H1 (cell line): ENCODE data around the gene BCKDHB. TPM values are rescaled to one million over a fixed set of nuclear protein-coding genes. Genes with fewer than 3 reads are reported as not detected.

Experiments
- polyA plus RNA-seq, 7 experiments: library from polyadenylated mRNA; depleted of rRNA in 3 of 7; stranded (reverse) in 5 of 7; unstranded in 2 of 7; fragments of >200 nt in 5 of 7; fragments of 200-250 nt in 2 of 7; gene quantifications; 1 replicate in 5 of 7; 2 replicates in 1 of 7; 4 replicates in 1 of 7; pipeline versions ENCODE4 v1.2.1 to v1.2.3, GENCODE V29; 2011 to 2013; ENCODE audit warnings: missing spikeins in 2 of 7, mixed read lengths in 2 of 7
- total RNA-seq: library from RNA; stranded (reverse); fragmentation: NEBNext Ultra II Directional; extraction: Animal tissue kit (Norgen Biotek cat#: 25700); gene quantifications from 2 replicates; pipeline ENCODE4 v1.2.1, GENCODE V29; 2021
- TF ChIP-seq, protein P1 (sequence below), 3 experiments: IDR thresholded peaks; 1 replicate in 2 of 3; 2 replicates in 1 of 3; pipeline versions ENCODE4 v1.5.1 to v1.6.1; 2011; ENCODE audit warnings: low read length in 3 of 3, mild to moderate bottlenecking in 3 of 3, inconsistent platforms in 2 of 3, low read depth in 1 of 3, moderate library complexity in 1 of 3; ENCODE audit not compliant: insufficient read depth in 1 of 3; ENCODE audit errors: control extremely low read depth in 1 of 3

BCKDHB gene
- total and polyA plus RNA-seq, 2 of the 8 experiments (the other 6 are each of a cell fraction or from before 2014, with no cell fraction given): 22.1 to 30.8 TPM

DNA sequence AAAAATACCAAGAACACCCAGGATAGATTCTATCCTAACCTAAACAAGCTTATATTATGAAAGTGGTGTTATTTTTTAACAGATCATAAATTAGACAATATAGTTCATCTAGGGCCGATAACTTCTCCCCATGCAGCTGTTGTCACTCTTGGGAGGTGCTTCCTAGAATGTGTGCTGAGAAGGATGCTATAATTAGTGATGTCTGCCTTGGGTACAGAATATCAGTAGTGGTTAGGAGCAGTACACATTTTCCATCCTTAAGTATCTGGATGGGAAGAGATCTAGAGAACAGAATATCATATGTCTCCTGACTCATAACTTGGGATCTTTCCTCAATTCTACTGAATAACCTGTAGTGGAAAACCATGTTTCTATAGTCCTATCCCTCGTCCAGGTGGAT is 214.5 kb downstream of the BCKDHB start (continued):
- TF ChIP-seq, protein P1, sequence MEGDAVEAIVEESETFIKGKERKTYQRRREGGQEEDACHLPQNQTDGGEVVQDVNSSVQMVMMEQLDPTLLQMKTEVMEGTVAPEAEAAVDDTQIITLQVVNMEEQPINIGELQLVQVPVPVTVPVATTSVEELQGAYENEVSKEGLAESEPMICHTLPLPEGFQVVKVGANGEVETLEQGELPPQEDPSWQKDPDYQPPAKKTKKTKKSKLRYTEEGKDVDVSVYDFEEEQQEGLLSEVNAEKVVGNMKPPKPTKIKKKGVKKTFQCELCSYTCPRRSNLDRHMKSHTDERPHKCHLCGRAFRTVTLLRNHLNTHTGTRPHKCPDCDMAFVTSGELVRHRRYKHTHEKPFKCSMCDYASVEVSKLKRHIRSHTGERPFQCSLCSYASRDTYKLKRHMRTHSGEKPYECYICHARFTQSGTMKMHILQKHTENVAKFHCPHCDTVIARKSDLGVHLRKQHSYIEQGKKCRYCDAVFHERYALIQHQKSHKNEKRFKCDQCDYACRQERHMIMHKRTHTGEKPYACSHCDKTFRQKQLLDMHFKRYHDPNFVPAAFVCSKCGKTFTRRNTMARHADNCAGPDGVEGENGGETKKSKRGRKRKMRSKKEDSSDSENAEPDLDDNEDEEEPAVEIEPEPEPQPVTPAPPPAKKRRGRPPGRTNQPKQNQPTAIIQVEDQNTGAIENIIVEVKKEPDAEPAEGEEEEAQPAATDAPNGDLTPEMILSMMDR (IDR thresholded peaks at IDR 0.05; ENCODE audit: control extremely low read depth in 1 of 3, insufficient read depth in 1 of 3, low read depth in 1 of 3, low read length in 3 of 3): no peak
